GM18520 (cell line): ENCODE results near the gene PRR20E.
"Not testable (repeated sequence)": the region's sequence is repeated elsewhere in the genome, so short reads cannot be mapped to it uniquely, and the experiment has no call there.

Experiments
- ATAC-seq: cut with Tn5 transposase; IDR thresholded peaks from one replicate; pipeline ENCODE4 v1.9.1; 2021; ENCODE audit not compliant: unreplicated experiment

Gene PRR20E

GRCh38 chr13:57166897-57167296 is at the start of gene PRR20E:
TSS of gene PRR20E (plus strand) at chr13:57167197. CDS start at chr13:57167584, 387 bp downstream.
- not testable (repeated sequence) for ATAC-seq

GRCh38 chr13:57123681-57124080 is 43.3 kb upstream of the PRR20E start:
- no peak for ATAC-seq

- no peak for ATAC-seq
These were observed 38.1 kb upstream of the PRR20E start for GRCh38 chr13:57128909-57129308.

GRCh38 chr13:57136093-57136492 is 30.9 kb upstream of the PRR20E start:
- ATAC-seq, result no peak

GRCh38 chr13:57137585-57137984 is 29.4 kb upstream of the PRR20E start:
- ATAC-seq, result no peak

- ATAC-seq, result no peak
These were observed 28.0 kb upstream of the PRR20E start for GRCh38 chr13:57138988-57139387.

- not testable (repeated sequence) for ATAC-seq
These were observed 27.2 kb upstream of the PRR20E start for GRCh38 chr13:57139781-57140180.

GRCh38 chr13:57140235-57140968 is 26.6 kb upstream of the PRR20E start, which contains the start of gene PRR20A:
TSS of gene PRR20A (plus strand) at chr13:57140918. CDS start at chr13:57141305, 387 bp downstream.
- ATAC-seq, result not testable (repeated sequence)

- not testable (repeated sequence) for ATAC-seq
These were observed 19.8 kb upstream of the PRR20E start, which contains the start of gene PRR20B for GRCh38 chr13:57147188-57147587. TSS of gene PRR20B (plus strand) at chr13:57147488. CDS start at chr13:57147875, 387 bp downstream.

GRCh38 chr13:57148106-57148505 is 18.9 kb upstream of the PRR20E start:
- not testable (repeated sequence) for ATAC-seq

GRCh38 chr13:57153761-57154160 is 13.2 kb upstream of the PRR20E start, which contains the start of gene PRR20C:
TSS of gene PRR20C (plus strand) at chr13:57154061. CDS start at chr13:57154448, 387 bp downstream.
- ATAC-seq, result not testable (repeated sequence)

GRCh38 chr13:57160332-57160731 is 6.7 kb upstream of the PRR20E start, which contains the start of gene PRR20D:
TSS of gene PRR20D (plus strand) at chr13:57160632. CDS start at chr13:57161019, 387 bp downstream.
- ATAC-seq, result not testable (repeated sequence)

- ATAC-seq, result no peak
These were observed 24.7 kb downstream of the PRR20E start for GRCh38 chr13:57191667-57192066.

GRCh38 chr13:57212989-57213388 is 46.0 kb downstream of the PRR20E start:
- ATAC-seq, result no peak
